Measurements from ENCODE around the gene EBF4.
"Not testable (repeated sequence)": the region's sequence is repeated elsewhere in the genome, so short reads cannot be mapped to it uniquely, and the experiment has no call there.

The EBF4 gene

DNA sequence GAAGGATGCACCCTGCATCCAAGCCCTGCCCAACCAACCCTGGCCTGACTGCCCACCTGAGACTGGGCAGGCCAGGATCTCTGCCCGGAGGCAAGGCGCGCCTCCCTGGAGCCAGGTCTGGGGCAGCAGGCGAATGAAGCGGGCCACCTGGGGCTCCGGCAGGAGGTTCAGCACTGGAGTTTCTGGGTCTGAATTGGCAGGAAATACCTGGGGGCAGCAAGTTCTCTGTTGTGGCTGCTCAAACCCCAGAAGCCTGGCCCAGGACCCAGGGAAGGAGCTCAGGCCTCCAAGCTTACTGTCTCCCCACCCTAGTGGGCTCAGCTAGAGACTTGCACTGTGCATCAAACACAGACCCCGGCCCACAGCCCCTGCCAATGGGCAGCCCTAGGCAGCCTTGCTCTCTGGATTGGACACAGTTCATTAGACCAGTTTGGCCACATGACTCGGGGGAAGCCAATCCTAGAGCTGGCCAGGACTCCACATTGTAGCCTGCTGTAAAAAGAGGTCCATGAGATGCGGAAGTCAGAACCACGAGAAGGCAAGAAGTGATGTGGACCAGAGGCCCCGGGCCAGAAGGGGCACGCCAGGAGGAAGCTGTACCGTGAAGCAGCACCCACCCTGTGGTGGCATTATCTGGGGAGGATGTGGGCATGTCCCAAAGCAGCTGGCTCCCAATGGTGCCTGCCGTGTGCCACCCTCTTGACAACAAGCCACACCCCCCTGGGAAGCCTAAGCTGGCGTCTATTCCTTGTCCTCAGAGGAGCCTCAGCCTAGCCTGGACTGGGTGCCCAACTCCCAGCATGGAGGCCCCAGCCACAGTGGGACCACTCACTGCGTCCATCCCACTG lies 104.8 kb downstream of the EBF4 start:
- DNase-seq = no peak

DNA sequence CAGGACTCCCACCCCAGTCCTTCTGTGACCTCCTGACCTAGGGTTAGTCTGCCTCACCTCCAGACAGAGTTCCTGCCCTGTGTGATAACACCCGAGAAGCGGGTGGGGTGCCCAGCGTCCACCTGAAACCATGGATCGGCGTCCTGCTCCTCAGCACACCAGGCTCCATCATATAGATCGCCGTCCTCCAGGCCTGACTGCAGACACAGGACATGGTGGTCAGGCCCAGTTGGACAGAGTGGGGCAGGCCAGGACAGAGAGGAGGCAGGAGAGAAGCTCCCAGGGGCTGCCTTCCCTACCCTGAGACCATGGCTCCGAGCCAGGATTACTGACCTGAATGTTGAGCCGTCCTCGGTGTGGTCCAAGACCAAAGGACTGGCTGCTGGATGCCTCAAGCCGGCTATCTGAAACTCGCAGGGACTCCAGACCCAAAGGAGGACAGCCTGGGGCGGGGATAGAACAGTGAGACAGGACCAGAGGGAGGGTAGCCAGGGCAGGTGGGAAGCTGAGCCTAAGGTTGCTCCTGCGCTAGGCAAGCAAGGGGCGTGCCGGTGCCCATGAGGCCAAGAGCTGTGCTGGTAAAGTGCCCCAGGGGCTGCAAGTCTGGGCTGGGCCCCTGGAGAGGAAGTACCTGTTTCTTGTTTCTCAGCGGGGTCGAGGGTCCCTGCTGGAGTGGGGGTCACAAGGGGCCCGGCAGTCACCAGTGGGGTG lies 105.7 kb downstream of the EBF4 start:
- DNase-seq = no peak

DNA sequence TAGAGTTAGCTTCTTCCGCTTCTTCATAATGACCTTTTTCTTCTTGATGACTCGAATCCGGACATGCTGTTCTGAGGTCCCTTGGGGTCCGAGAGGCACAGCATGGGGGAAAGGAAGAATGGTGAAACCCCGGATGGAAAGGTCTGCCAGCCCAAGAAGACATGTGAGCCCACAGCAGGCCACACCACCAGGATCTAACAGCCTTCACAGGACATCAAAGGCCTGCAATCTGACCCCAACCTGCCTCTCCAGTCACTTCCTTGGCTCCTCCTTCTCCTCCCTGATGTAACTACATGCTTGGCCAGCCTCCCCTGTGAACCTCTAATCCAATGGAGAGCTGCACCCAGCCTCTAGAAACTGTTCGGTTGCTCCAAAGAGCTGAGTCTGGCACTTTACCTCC lies 106.2 kb downstream of the EBF4 start:
- no peak for DNase-seq

DNA sequence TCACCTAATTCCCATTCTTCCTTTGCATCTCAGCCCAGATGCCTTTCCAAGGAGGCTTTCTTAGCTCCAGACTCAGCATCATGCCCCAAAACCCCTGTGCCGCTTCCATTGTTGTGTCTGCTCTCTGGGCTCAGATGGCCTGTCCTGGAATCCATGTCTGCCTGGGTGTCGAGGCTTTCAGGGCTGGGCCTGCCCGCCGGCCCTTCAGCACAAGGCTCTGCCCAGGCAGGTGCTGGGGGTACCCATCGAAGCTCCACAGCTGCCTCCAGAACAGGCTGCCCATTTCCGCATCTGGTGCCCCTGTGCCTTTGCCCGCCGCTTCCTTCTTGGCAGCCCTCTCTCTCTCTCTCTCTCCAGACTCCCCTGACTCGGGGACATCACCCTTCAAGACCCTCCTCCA lies 106.7 kb downstream of the EBF4 start:
- no peak for DNase-seq

DNA sequence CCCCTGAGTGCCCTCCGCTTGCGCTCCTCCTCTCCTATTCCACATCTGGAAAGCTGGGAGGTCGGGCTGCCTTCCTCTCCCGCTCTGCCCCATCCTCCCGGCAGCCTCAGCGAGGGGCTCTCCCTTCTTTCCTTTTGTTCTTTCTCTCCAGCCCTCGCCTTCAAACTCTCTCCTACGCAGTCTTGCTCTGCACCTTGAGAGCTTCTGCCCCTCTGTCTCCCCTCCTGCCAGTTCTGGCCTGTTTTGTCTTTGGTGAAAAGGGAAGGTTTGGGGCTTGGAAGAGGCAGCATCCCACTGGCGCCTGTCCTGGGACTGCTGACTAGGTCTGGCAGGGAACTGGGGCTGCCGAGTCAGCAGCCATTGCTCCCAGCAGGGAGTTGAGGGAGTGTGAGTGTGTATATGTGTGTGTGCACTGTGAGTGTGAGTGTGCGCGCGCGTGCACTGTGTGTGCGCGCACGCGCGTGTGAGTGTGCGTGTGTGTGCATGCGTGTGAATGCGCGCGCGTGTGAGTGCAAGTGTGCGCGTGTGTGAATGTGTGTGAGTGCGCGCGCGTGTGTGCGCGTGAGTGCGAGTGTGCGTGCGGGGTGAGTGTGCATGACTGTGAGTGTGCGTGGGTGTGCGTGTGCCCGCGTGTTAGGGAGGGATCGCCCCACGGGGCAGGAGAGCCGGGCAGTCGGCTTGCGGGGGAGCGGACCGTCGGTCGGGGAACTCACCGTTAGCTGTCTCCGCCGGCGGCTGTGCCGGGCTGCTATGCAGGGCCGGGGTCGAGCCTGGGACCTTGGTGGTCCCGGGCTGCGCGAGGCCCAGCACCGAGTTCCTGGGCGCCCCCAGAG lies 107.3 kb downstream of the EBF4 start:
- DNase-seq = no peak

DNA sequence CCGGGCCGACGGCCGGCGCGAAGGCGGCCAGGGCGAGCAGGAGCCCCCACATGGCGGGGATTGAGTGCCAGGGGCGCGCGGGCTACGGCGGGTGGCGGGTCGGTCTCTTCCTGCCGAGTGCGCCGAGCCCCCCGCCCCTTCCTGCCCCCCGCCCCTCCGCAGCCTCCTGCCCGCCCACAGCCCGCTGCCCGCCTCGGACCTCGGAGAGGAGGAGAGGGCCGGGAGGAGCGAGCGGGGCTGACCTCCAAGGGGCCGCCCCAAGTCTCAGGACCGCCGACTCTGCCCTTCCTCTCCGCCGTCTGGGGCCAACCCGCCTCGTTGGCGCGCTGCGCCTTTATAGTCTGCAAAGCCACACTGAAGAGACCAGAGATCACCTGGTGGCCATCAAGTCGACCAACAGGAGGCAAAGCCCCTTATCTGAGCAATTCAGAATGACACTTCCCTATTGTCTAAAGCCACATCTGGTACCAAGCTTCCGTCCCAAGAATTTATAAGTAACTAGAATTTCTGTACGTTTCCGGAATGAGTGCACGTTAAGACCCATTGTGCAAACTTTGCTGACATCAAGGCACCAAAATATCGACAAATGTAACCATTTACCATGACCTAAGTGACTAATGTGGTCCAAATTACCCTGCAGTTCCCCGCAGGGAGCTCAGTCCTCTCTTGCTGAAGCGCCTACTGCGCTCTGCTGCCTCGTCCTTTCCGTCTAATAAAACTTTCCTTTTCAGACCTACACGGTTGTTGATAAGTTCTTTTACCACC lies 108.1 kb downstream of the EBF4 start, which contains the start of gene CPXM1:
CPXM1 (minus strand) TSS at position 107 of the 765 bp plus-strand sequence; CDS start at position 52, 55 bp downstream.
- no peak for DNase-seq

DNA sequence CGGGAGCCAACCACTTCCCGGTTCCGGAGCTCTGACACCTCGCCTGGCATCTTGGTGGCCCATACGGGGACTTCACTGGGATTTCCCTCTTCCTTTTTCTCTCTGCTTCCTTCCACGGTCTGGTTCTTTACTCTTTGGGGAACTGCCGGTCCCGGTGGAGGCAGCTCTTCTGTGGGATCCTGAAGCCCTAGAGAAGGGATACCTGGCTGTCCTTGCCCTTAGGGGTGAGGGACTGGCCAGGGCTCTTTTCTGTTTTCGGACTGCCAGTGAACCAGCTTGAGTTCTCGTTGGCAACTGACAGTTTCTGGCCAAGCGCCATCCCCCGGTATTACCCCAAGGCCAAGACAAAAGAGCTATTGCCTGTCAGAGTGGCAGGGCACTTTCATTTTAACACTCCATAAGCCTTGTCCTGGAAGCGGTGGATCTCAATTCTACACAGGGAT lies 108.7 kb downstream of the EBF4 start:
- no peak for DNase-seq

DNA sequence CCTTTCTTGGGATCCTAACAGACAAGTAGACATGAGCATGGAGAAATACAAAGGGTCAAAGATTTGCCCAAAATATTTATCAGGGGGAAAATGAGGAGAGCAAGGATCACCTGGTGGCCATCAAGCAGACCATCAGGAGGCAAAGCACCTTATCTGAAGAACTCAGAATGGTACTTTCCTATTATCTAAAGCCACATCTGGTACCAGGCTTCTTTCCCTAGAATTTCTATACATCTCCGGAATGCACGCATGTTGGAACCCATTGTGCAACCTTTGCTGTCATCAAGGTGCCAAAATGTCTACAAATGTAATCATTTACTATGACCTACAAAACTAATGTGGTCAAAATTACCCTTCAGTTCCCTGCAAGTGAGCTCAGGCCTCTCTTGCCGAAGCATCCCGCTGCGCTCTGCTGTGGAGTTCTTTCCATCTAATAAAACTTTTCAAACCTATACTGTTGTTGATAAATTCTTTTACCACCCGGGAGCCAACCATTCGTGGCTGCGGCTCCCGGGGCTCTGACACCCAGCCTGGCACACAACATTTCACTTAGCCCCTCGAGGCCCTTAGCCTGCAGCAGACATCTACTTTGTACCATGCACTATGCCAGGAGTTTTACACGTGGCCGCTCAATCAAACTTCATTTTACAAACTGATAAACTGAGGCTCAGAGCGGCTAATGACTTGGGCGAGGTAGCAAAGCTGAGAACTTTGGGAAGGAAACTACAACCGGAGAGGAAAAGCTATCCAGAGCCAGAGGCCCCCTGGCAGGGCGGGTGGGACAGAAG lies 111.7 kb downstream of the EBF4 start:
- DNase-seq = no peak

DNA sequence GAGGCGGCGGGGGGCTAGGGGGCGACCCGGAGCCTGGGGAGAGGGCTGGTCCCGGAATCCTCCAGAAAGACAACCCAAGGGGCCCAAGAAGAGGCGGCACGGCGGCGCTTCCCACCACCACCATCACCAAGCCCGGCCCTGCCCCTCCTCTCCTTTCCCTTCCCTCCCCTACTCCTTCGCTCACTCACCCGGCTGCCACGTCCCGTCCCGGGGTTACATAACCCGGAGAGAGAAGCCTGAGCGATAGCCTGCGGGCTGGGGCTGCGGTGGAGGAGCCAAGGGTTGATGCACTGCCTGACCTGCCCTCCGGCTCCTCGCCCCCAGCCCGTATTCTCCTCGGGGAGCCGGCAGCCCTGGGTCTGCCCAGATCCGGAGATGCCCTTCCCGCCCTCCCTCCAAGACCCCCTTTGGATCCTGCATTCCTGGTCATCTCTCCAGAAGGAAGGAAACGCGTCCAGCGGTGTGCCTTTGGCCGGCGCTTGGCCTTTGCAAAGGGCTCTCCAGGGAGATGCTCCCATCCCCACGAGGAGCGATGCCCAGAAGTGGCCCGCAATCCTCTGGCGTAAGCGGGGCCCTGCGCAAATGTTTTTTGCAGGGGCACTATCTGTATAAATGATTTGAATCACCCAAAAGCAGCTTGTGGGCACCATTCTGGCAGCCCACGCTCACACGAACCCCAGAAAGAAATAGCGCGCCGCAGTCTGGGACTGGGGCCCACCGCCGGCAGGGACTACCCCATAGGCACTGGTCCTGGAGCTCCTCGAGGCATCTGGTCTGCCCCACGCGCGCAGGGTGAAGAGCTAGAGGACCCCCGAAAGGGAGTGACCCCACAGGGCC lies 112.5 kb downstream of the EBF4 start:
- no peak for DNase-seq

DNA sequence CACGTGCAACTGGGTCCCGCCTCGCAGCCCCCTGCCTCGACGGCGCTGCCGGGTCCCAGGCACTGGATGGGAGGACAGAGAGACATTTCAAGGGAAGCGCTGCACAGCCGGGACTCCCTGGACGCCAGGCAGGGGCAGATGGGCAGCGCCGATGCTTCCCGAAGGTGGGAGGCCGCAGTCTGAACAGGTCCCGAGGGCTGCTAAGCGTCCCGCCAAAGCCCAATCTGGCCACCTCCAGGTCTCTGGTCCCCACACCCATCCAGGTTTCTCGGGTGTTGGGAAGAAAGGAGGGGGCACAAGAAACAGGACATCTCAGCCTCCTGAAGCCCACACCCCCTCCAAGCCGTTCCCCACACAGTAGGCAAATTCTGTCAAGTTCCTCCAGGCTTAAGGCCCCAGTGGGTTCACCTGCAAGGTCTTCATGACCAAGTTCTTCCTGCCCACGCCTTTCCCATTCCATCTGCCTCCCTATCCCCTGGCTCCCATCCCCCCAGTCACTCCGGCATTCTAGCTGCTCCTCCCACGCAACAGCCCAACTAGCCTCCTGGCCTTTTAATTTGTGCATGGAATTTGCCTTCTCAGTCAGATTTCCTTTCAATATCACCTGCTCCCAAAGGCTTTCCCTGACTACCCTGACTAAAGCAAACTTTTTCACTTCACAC lies 113.2 kb downstream of the EBF4 start:
- DNase-seq = no peak

DNA sequence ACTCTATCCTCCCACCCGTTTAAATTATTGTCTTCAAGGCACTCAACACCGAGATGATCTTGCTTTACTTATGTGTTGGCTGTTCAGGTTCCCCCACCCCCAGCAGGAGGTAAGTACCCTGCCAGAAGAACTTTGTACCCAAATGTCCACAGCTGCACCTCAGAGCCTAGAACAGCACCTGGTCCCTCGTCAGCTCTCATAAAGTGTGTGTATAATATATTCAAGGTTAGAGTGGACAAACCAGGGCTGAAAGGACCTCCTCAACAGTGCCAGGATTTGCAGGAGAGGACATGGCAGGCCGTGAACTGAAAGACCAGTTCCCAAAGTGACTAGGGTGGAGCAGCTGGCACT lies 113.7 kb downstream of the EBF4 start:
- no peak for DNase-seq

DNA sequence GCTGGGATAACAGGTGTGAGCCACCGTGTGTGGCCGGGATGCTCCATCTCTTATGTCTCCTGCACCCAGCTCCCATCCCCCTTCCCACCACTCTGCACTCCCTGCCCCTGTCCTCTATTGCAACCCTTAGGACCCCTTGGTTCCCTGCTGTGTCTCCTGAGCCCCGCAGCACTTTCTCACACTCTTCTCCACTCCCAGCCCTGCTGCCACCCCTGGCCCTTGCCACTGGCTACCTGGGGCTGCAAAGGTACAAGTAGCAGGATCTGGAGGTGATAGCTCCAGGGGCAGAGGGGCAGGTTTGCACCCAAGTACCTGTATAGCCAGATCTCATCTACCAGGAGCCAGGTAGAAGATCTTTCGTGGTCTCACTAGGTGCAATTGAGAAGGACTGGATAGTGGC lies 114.4 kb downstream of the EBF4 start:
- no peak for DNase-seq

DNA sequence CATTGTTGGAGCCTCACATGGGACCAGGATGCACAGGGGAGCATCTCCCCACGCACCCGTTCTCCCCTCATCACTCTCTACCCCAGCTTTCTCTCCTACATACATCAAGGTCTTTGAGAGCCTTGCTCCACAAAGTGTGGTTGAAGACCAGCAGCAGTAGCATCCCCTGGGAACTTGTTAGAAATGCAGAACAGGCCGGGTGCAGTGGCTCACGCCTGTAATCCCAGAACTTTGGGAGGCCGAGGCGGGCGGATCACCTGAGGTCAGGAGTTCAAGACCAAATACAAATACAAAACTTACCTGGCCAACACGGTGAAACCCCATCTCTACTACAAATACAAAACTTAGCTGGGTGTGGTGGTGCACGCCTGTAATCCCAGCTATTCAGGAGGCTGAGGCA lies 115.3 kb downstream of the EBF4 start:
- DNase-seq = not testable (repeated sequence)

DNA sequence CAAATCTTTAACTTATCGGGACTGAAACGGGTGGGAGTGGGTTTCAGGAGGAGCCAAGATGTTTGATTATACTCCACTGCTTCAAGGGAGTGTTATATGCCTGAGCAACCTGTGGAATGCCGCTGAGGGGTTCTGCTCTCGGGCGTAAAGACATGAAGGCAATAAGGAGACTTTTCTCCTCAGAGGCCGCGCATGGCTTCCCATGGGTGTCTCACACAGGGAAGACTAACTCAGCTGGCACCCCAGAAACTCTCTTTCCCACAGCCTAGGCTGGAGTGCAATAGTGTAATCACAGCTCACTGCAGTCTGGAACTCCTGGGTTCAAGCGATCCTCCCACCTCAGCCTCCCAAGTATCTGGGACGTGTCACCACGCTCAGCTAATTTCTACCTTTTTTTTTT lies 117.1 kb downstream of the EBF4 start:
- DNase-seq = no peak
